GM20000 (cell line): Measurements from ENCODE around the gene SYT1.

Experiments
- DNase-seq: peaks from one replicate; pipeline ENCODE4 v3.0.0; 2012; ENCODE audit warnings: low spot score
- CTCF ChIP-seq: IDR thresholded peaks from 2 replicates; pipeline ENCODE4 v1.5.1; 2012; ENCODE audit warnings: mild to moderate bottlenecking, control low read depth; ENCODE audit errors: extremely low read depth, missing control alignments

The SYT1 gene

DNA sequence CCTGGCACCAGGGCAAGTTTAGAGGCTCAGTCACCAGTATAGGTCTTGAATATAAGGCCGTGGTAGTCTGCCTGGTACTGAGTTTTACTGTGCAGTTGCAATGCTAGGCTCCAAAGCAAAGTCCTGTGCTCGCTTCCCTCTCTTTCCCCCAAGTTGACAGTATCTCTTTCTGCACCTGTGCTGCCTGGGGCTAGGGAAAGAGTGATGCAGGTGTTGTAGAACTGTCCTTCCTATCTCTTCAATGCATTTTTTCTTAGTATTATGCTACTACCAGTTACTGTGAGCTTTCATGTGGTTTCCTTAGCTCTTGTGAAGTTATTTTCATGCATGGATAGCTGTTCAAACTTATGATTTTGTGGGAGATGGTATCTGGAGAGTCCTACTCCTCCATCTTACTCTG, 359.2 kb downstream of the SYT1 start:
- DNase-seq = no peak
- TF ChIP-seq CTCF = no peak

DNA sequence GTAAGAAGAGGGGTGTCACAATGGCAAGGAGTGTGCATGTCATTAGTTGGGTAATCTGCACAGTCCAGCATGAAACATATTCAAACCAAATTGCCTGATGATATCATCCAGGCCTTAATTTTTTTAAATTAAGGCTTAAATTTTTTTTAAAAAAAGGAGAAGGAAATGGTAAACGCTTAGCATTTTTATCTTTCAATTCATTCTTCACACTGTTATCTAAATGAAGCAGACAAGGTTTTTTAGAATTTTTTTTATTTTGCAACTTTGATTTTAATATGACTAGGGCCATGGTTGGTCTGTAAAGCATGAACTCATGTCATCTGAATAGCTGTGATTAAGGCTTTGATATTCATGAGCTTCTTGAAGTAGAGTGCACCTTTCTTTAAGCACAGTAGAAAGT, 362.5 kb downstream of the SYT1 start:
- no peak for DNase-seq
- TF ChIP-seq CTCF = no peak

DNA sequence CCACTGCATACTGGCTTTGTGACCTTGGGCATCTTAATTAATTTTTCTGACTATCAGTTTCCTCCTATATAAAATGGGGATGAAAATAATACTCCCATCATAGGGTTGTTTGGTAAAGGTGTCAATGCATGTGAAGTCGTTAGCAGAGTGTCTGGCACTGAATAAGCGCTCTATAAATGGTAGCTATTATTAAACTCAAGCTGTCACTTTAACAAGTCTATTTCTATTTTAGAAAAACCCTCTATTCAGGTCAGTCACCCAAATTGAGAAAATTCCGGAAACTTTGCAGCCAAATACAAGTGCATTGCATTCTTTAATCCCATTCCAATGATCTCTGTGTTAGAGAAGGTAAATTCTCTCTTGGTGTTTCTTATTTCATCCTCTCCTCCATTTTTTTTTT, 363.1 kb downstream of the SYT1 start:
- TF ChIP-seq CTCF = no peak
- no peak for DNase-seq

GRCh38 chr12:79233341-79233781, 368.8 kb downstream of the SYT1 start:
- DNase-seq = peak; percentile 4

GRCh38 chr12:79236920-79237319, 372.3 kb downstream of the SYT1 start:
- no peak for DNase-seq
- TF ChIP-seq CTCF = no peak

More at GRCh38 chr12:79233341-79233781, 368.8 kb downstream of the SYT1 start:
- no peak for TF ChIP-seq CTCF

GRCh38 chr12:79238246-79238645, 373.7 kb downstream of the SYT1 start:
- TF ChIP-seq CTCF = no peak

GRCh38 chr12:79247494-79247893, 382.9 kb downstream of the SYT1 start:
- DNase-seq = no peak
- TF ChIP-seq CTCF = no peak

More at GRCh38 chr12:79238246-79238645, 373.7 kb downstream of the SYT1 start:
- no peak for DNase-seq

GRCh38 chr12:79250186-79250585, 385.6 kb downstream of the SYT1 start:
- no peak for DNase-seq
- TF ChIP-seq CTCF = no peak
